Nephron (organoid): ENCODE results near the gene SYNPO2.
A peak's percentile ranks its signal among the peaks of the same experiment; 100 is the strongest.

Experiments
- H3K27ac Mint-ChIP-seq, 3 experiments: 2 replicates each; pipeline ENCODE4 v1.8.0; 2020; ENCODE audit warnings: mixed read lengths in 3 of 3, mild to moderate bottlenecking in 2 of 3, moderate library complexity in 1 of 3
- H3K27me3 Mint-ChIP-seq: 2 replicates; pipeline ENCODE4 v1.8.0; 2021; ENCODE audit warnings: low read depth, mild to moderate bottlenecking, moderate library complexity, mixed read lengths
- H3K36me3 Mint-ChIP-seq: 2 replicates; pipeline ENCODE4 v1.8.0; 2020; ENCODE audit warnings: low read depth, mixed read lengths
- H3K4me1 Mint-ChIP-seq: 2 replicates; pipeline ENCODE4 v1.8.0; 2020; ENCODE audit warnings: mixed read lengths
- H3K4me3 Mint-ChIP-seq, 3 experiments: 2 replicates each; pipeline ENCODE4 v1.8.0; 2020; ENCODE audit warnings: mild to moderate bottlenecking in 3 of 3, mixed read lengths in 3 of 3, moderate library complexity in 2 of 3
- H3K9me3 Mint-ChIP-seq: 2 replicates; pipeline ENCODE4 v1.8.0; 2020; ENCODE audit warnings: mixed read lengths
- TF ChIP-seq, protein P1 (sequence below), 3 experiments: fragments of 200-600 bp; sonication (generic); IDR thresholded peaks; one replicate each; pipeline ENCODE4 v1.5.0; 2021; ENCODE audit warnings: antibody characterized with exemption in 3 of 3; ENCODE audit not compliant: unreplicated experiment in 3 of 3

Gene SYNPO2

DNA sequence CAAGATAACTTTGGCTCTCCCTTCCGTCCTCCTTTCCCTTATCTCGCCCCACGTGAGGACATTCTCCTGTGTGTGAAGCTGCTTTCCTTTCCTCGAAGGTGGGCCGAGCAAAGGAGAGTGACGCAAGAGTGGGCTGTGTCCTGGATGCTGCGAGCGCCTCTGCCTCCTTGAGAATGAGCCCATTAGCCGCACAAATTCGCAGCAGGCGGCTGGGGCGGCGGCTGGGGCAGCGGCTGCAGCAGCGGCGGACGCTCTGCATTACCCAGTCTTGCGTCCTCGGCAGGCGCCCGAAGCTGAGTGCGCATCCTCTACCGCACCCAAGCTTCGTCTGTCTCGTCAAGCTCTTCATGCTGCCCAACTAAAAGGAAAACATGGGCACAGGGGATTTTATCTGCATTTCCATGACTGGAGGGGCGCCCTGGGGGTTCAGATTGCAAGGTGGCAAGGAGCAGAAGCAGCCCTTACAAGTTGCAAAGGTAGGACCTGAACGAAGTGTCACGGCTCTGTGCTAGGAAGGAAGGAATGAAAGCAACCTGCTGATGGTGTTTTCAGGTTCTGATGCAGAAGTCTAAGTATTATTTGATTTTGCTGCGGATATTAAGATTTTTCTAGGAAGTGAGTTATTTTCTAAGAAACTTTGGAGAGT is at the start of gene SYNPO2:
Gene SYNPO2, plus strand, starts transcription at position 189 of the 646 bp plus-strand sequence. Its CDS starts 183 bp downstream, at position 372.
- Mint-ChIP-seq H3K4me3 (peak within 1 kb of the TSS; percentile 84 to 87 (median 86)), H3K27me3 (no peaks in the 10 kb centered on the region), H3K4me1 (peaks cover 26% of the 10 kb centered on the region), H3K27ac (peak within 1 kb of the TSS; percentile 21 to 81 (median 76)), H3K9me3 (no peaks in the 10 kb centered on the region), H3K36me3 (no peaks in the 10 kb centered on the region)
- TF ChIP-seq, protein P1, sequence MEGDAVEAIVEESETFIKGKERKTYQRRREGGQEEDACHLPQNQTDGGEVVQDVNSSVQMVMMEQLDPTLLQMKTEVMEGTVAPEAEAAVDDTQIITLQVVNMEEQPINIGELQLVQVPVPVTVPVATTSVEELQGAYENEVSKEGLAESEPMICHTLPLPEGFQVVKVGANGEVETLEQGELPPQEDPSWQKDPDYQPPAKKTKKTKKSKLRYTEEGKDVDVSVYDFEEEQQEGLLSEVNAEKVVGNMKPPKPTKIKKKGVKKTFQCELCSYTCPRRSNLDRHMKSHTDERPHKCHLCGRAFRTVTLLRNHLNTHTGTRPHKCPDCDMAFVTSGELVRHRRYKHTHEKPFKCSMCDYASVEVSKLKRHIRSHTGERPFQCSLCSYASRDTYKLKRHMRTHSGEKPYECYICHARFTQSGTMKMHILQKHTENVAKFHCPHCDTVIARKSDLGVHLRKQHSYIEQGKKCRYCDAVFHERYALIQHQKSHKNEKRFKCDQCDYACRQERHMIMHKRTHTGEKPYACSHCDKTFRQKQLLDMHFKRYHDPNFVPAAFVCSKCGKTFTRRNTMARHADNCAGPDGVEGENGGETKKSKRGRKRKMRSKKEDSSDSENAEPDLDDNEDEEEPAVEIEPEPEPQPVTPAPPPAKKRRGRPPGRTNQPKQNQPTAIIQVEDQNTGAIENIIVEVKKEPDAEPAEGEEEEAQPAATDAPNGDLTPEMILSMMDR (IDR thresholded peaks at IDR 0.05; ENCODE audit: unreplicated experiment in 3 of 3), result no peak

DNA sequence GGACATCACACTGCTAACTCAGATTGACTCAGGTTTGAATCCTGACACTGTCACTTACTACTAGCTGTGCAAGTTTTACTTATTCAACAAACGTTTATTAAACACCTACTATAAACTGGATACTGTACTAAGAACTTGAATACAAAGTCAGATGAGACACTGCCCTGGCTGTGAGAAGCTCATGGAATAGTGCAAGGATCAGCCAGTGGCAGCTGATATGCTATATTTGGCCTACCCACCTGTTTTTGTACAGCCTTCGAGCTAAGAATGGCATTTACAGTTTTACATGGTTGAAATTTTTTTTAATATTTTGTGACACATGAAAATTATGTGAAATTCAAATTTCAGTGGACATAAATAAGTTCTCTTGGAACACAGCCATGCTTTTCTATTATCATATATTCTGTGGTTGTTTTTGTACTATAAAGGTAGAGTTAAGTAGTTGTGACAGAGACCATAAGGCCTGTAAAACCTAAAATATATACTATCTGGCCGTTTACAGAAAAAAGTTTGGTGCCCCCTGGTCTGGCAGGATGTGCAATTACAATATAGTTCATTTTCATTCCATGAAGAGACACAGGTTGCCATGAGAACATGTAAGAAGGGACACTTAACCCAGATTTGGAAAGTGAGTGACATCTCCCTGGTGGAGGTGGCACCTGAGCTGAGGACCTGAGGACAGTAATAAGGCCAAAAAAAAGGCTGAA is 49.3 kb upstream of the SYNPO2 start:
- Mint-ChIP-seq H3K9me3 (no peaks in the 10 kb centered on the region), H3K36me3 (no peaks in the 10 kb centered on the region), H3K4me1 (peaks cover 24% of the 10 kb centered on the region), H3K27ac (no peak overlapping the region), H3K27me3 (no peaks in the 10 kb centered on the region), H3K4me3 (no peak overlapping the region)
- TF ChIP-seq, protein P1 (IDR thresholded peaks at IDR 0.05; ENCODE audit: unreplicated experiment in 3 of 3), result no peak

DNA sequence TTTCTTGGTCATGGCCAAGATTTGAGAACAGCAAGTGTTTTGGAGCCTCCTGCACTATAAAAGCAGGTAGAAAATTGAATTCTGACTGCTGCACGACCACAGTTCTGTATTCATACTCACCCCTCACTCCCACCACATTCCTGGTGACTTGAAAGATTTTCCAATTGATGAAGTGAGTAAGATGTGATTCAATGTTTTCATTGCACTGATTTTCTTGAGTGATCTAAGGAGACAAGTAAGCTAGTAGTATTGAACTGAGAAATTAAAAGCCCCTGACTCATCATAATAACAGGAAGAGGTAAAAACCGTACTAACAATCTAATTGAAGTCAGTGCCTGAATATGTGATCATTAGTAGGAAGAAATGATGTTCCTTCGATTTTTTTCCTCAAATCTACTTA is 46.6 kb upstream of the SYNPO2 start:
- H3K36me3 Mint-ChIP-seq, result no peaks in the 10 kb centered on the region
- TF ChIP-seq, protein P1 (IDR thresholded peaks at IDR 0.05; ENCODE audit: unreplicated experiment in 3 of 3), result no peak
- peaks cover 5% of the 10 kb centered on the region for H3K27me3 Mint-ChIP-seq
- no peaks in the 10 kb centered on the region for H3K9me3 Mint-ChIP-seq
- H3K27ac Mint-ChIP-seq, result no peak overlapping the region
- H3K4me1 Mint-ChIP-seq, result peaks cover 20% of the 10 kb centered on the region
- no peak overlapping the region for H3K4me3 Mint-ChIP-seq

DNA sequence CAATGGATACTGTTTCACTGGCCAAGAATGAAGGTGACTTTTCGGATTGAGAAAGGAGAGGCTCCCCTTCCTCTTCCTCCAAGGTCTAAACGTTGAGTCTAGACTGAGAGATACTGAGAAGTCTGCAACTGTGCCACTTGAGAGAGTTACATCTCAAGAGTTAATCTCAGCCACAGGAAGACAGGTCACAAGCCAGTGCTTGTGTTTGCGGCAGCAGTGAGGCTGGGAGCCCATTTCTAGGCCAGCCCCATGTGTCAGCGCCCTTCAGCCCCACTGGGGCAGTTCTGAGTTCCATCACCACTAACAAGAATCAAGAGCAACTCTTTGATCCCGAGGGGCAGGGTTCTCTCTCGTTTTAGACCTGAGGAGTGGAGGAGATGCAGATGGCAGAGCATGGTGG is 45.4 kb upstream of the SYNPO2 start:
- no peak overlapping the region for H3K4me3 Mint-ChIP-seq
- H3K4me1 Mint-ChIP-seq, result peaks cover 18% of the 10 kb centered on the region
- no peaks in the 10 kb centered on the region for H3K36me3 Mint-ChIP-seq
- H3K9me3 Mint-ChIP-seq, result no peaks in the 10 kb centered on the region
- H3K27ac Mint-ChIP-seq, result no peak overlapping the region
- TF ChIP-seq, protein P1 (IDR thresholded peaks at IDR 0.05; ENCODE audit: unreplicated experiment in 3 of 3), result no peak
- H3K27me3 Mint-ChIP-seq, result peaks cover 5% of the 10 kb centered on the region

- Mint-ChIP-seq H3K4me1 (peaks cover 10% of the 10 kb centered on the region), H3K27ac (no peak overlapping the region), H3K4me3 (no peak overlapping the region), H3K27me3 (peaks cover 5% of the 10 kb centered on the region), H3K36me3 (no peaks in the 10 kb centered on the region), H3K9me3 (no peaks in the 10 kb centered on the region)
- TF ChIP-seq, protein P1 (IDR thresholded peaks at IDR 0.05; ENCODE audit: unreplicated experiment in 3 of 3), result no peak
Observed at GRCh38 chr4:118845552-118846050, 43.1 kb upstream of the SYNPO2 start.
